ENCODE data around the gene CSNK1G2. TPM values are rescaled to one million over a fixed set of nuclear protein-coding genes. Genes with fewer than 3 reads are reported as not detected.

Gene CSNK1G2
- total and polyA plus RNA-seq, 2 of the 13 experiments (the other 11 are each of a cell fraction or from before 2014, with no cell fraction given), result 53.8 to 72.5 TPM

GRCh38 chr19:1942934-1943555, 2.1 kb downstream of the CSNK1G2 start:
- Histone ChIP-seq H4K20me1 (ENCODE audit: insufficient read depth, low read length) (peaks cover 46% of the 10 kb centered on the region), H3K79me2 (ENCODE audit: insufficient read depth, low read length) (peaks cover 51% of the 10 kb centered on the region), H3K27ac (ENCODE audit: extremely low read length, insufficient read depth, low read length) (peak overlapping the region; percentile 84), H3K4me2 (ENCODE audit: low read depth, low read length) (peak overlapping the region; percentile 97), H3K4me3 (replicated peaks in 1 of 3; ENCODE audit: insufficient read depth in 1 of 3, low read depth in 2 of 3, low read length in 3 of 3) (peak overlapping the region; percentile 87 to 95 (median 95)), H3K4me1 (ENCODE audit: insufficient read depth, low read length) (peaks cover 31% of the 10 kb centered on the region), H3K27me3 (ENCODE audit: control insufficient read depth in 1 of 2, insufficient read depth in 2 of 2, low read length in 2 of 2) (no peaks in the 10 kb centered on the region; a peak in 1 of 5 replicates), H2AFZ (ENCODE audit: low read length) (no peak overlapping the region), H3K9me3 (ENCODE audit: low read length) (no peaks in the 10 kb centered on the region), H3K9ac (ENCODE audit: insufficient read depth, low read depth, low read length) (peak overlapping the region; percentile 76), H3K36me3 (replicated peaks in 1 of 2; ENCODE audit: control insufficient read depth in 1 of 2, insufficient read depth in 2 of 2, low read length in 2 of 2) (peaks cover 0 to 5% of the 10 kb centered on the region in 2 experiments; a peak in 1 of 5 replicates)
- FAIRE-seq (no peak), DNase-seq (ENCODE audit: low spot score) (no peak), ATAC-seq (peak; percentile 2; the same call in 2 of the 3 replicates)
- TF ChIP-seq IKZF4 (CRISPR knock-in tag; IDR thresholded peaks at IDR 0.05; ENCODE audit: borderline replicate concordance, low read depth, not compliant biosample characterization), result no peak
- no peak for TF ChIP-seq ZIK1 (CRISPR knock-in tag; IDR thresholded peaks at IDR 0.05; ENCODE audit: borderline replicate concordance, low read depth)
- no peak for TF ChIP-seq RARG (CRISPR knock-in tag; IDR thresholded peaks at IDR 0.05; ENCODE audit: low read depth)
- TF ChIP-seq ZNF460 (CRISPR knock-in tag; IDR thresholded peaks at IDR 0.05; ENCODE audit: borderline replicate concordance), result no peak
- no peak; a peak in 1 of 4 replicates for TF ChIP-seq HMGXB4 (CRISPR knock-in tag; IDR thresholded peaks at IDR 0.05; ENCODE audit: borderline replicate concordance in 1 of 2, low read depth in 1 of 2)
- TF ChIP-seq ZFY (CRISPR knock-in tag; IDR thresholded peaks at IDR 0.05), result no peak
- no peak for TF ChIP-seq ELF3 (CRISPR knock-in tag; IDR thresholded peaks at IDR 0.05)
- no peak for TF ChIP-seq SMARCE1 (IDR thresholded peaks at IDR 0.05; ENCODE audit: borderline replicate concordance)
- TF ChIP-seq ZBTB4 (CRISPR knock-in tag; IDR thresholded peaks at IDR 0.05; ENCODE audit: borderline replicate concordance), result no peak
- no peak for TF ChIP-seq FLYWCH1 (CRISPR knock-in tag; IDR thresholded peaks at IDR 0.05)
- TF ChIP-seq ZNF264 (CRISPR knock-in tag; IDR thresholded peaks at IDR 0.05), result no peak
- no peak for TF ChIP-seq KDM3A (CRISPR knock-in tag; IDR thresholded peaks at IDR 0.05; ENCODE audit: low read depth)
- no peak for TF ChIP-seq ZNF569 (CRISPR knock-in tag; IDR thresholded peaks at IDR 0.05; ENCODE audit: borderline replicate concordance)
- no peak for TF ChIP-seq ZNF3 (CRISPR knock-in tag; IDR thresholded peaks at IDR 0.05)
- TF ChIP-seq ZNF562 (CRISPR knock-in tag; IDR thresholded peaks at IDR 0.05; ENCODE audit: borderline replicate concordance), result no peak
- no peak for TF ChIP-seq CREB1 (IDR thresholded peaks at IDR 0.05)
- TF ChIP-seq CREB1 (CRISPR knock-in tag; IDR thresholded peaks at IDR 0.05), result no peak
- intact Hi-C loops (cut with micrococcal nuclease; ENCODE audit: unreplicated experiment), result no loop called here
- WGBS (ENCODE audit: low lambda C conversion rate), result 40% methylated on average over 7 of the region's 21 CpGs
- in situ Hi-C loops (cut with HindIII; ENCODE audit: extremely low pct_ligation_motif_present, low pct_unique_long_range_greater_than_20kb), result no loop called here
- CTCF ChIA-PET (ENCODE audit: low intra/inter-chr PET ratio, low total read pairs), result no interaction called here
- POLR2A ChIA-PET, result interaction anchor here (0.6 kb wide), 2 partner anchors 43 to 211 kb away, joined by 3 read pairs; no protein-coding TSS in a partner anchor
- BruUV-seq (replicated peaks), result no TSS peak
